HG03064 (cell line): ENCODE measurements around the gene POLR1E.

Experiments
- ATAC-seq: cut with Tn5 transposase; IDR thresholded peaks from one replicate; pipeline ENCODE4 v1.9.1; 2021; ENCODE audit warnings: low read depth; ENCODE audit not compliant: unreplicated experiment

The POLR1E gene

DNA sequence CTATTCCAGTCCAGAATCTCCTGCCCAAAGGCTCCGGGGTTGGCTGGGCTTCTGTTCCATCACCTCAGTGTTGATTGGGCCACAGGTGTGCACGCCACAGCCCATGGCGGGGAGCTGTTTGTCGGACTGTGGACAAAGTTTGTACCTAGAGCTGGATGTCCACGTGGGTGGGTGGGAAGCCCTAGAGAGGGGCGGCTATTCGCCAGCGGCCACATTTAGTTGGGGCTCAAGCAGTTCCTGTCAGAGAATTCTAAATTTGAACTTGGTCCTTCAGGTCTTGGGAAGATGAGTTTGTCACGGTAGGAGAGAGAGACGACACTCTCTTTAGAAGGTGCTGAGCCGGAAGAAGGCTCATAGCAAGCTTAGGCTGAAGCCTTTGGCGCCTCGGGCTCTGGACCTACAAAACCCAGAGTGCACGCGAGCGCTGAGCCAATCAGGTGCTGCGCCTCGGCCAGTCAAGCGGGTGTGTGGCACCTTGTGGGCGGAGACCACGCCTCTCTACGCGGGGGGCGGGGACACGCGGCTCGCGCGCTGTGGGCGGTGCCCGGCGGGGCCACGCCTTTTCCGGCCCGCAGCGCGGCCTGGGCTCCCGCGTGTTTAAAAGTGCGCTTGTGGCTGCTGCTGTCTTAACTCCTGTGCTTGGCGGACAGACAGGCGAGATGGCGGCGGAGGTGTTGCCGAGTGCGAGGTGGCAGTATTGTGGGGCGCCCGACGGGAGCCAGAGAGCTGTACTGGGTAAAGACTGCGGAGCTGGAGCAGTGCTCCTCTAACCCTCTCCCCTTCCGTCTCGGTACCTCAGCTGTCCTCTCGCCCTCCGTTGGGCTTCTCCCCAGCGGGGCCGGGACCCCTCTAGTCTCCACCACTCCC, at the start of gene POLR1E:
Gene POLR1E, plus strand, starts transcription at position 560 of the 867 bp plus-strand sequence. Its CDS starts 100 bp downstream, at position 660.
- peak; percentile 93 for ATAC-seq

GRCh38 chr9:37436540-37436939, 49.2 kb upstream of the POLR1E start:
- ATAC-seq, result no peak

- ATAC-seq, result no peak
These were observed 48.7 kb upstream of the POLR1E start for GRCh38 chr9:37437010-37437409.

- ATAC-seq, result no peak
These were observed 48.1 kb upstream of the POLR1E start for GRCh38 chr9:37437621-37438020.

- no peak for ATAC-seq
These were observed 47.4 kb upstream of the POLR1E start for GRCh38 chr9:37438359-37438758.

DNA sequence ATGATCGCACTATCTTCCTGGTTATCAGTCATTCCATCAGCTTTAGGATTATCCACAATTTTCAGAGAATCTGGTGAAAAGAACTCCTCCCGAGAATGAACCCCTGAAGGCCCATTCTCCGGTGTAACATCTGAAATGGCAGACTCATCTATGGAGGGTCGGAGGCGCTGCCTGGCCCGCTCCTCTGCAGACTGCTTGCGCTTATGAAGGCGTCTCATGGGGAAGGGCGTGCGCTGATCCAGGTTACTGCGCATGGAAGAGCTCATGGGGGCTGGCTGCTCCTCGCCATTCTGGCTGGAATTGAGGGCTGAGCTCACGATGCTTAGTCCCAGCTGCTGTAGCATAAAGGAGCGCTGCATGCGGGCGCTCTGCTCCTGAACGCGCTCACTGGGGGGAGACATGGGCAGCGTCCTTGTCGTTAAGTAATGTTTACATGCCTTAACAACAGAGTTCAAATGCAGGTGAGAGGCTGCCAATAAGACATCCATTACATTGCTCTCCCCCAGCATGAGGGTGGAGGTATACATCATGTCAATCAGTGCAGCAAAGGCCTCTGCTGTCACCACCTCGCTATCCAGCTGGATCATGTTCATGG, 43.9 kb upstream of the POLR1E start:
- ATAC-seq, result no peak

DNA sequence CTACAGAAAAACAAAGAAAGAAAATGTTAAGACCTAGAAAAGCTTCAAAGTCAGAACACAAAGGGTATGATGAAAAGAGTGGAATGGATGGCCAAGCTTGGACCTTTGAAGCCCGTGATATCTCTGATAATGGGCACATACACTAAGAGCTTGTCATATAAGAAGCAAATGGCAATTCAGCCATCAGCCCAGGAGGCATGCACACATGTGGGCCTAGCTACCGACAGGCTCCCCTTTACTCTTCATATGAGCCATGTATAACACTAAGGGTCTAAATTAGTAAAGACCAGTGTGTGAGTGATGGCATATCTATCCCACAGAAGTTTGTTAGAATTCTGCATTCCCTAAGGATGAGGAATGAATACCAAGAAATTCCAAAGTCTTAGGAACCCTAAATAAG, 43.2 kb upstream of the POLR1E start:
- no peak for ATAC-seq

- ATAC-seq, result no peak
These were observed 42.2 kb upstream of the POLR1E start for GRCh38 chr9:37443566-37443965.

GRCh38 chr9:37444890-37445289, 40.9 kb upstream of the POLR1E start:
- no peak for ATAC-seq

DNA sequence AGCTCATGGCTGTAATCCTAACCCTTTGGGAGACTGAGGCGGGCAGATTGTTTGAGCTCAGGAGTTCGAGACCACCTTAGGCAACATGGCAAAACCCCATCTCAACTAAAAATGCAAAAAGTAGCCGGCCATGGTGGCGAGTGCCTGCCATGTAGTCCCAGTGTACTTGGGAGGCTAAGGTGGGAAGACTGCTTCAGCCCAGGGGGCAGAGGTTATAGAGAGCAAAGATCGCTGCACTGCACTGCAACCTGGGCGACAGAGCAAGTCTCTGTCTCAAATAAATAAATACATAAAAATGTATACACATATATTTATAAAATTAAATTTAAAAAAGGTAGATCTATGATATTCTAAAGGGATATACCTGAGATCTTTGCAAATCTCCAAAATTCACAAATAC, 39.9 kb upstream of the POLR1E start:
- ATAC-seq, result no peak

- no peak for ATAC-seq
These were observed 39.3 kb upstream of the POLR1E start for GRCh38 chr9:37446401-37446800.

GRCh38 chr9:37447111-37447510, 38.6 kb upstream of the POLR1E start:
- ATAC-seq, result no peak

DNA sequence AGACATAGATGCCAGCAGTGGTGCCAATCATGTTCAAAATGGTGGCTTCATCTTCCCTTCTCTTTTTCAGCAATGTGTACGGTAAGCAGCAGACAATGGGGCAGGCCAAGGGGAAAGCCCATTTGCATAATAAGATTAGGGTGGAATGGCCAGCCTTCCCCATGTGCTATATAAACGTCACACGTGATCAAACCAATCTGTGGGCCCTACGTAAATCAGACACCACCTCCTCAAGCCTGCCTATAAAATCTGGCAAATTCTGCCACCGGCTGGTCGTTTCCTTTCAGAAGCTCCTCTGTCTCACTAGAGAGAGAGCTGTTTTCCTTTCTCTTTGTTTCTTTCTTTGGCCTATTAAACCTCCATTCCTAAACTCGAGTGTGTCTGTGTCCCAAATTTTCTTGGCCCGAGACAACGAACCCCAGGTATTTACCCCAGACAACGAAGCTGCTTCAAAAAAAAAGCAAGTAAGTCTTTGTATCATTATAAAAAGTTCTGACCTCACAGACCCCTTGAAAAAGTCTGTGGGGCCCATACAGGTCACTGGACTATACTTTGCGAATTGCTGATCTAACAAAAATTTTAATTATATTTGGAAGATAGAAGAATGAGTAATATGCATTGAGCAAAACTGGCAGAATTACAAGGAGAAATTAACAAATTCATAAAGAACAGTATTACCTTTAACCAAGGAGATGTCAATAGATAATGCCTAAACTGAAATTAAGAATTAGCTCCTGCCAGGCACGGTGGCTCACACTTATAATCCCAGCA, 35.7 kb upstream of the POLR1E start:
- no peak for ATAC-seq

DNA sequence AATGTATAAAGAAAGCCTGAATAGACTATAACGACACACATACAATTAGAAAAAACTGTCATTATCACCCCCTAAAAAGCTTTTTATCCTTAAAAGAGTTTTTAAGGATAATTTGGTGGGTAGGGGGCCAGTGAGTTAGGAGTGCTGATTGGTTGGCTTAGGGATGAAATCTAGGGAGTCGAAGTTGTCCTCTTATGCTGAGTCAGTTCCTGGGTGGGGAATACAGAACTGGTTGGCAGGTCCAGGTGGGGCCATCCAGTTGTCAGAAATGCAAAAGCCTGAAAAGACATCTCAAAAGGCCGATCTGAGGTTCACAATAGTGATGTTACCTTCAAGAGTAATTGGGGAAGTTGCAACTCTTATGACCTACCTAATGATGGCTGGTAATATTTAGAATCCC, 34.1 kb upstream of the POLR1E start:
- no peak for ATAC-seq

GRCh38 chr9:37452611-37453010, 33.1 kb upstream of the POLR1E start:
- ATAC-seq, result no peak

- ATAC-seq, result no peak
These were observed 31.9 kb upstream of the POLR1E start for GRCh38 chr9:37453827-37454226.

DNA sequence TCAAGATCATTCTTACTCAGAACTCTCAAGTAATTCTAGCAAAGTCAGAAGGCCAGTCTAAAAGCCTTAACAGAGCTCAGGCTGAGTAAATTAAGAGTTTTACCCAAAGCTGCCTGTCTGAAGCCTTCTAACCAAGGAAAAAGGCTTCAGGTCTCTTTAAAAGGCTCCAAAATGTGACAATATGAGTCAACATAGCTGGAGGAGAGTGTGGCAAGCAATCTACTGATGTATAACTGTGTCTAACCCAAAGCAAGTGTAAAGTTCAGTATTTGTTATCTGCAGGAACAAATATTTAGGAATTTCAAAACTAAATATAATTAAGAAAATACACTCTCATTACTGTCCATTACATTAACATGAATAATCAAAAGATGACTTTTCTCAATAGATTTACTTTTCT, 31.5 kb upstream of the POLR1E start:
- no peak for ATAC-seq

GRCh38 chr9:37455884-37456647, 29.7 kb upstream of the POLR1E start:
- ATAC-seq, result no peak

DNA sequence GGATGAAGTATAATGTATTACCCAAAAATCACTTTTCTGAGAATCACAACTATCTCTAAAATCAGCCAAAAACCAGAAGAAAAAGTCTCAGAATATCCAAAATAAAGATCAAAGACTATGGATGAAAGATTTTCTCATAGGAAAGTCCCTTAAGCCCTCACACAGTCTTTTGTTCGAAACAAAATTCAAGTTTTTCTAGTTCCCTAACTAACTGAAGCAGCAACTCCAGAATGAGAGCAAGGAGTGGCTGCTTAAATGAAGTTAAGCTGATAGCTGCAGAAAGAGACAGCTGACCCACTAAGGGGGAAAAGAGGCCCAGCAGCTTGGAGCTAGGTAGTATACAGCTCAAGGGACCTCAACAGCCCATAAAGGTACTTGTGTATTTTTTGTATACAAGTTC, 28.9 kb upstream of the POLR1E start:
- ATAC-seq, result no peak

DNA sequence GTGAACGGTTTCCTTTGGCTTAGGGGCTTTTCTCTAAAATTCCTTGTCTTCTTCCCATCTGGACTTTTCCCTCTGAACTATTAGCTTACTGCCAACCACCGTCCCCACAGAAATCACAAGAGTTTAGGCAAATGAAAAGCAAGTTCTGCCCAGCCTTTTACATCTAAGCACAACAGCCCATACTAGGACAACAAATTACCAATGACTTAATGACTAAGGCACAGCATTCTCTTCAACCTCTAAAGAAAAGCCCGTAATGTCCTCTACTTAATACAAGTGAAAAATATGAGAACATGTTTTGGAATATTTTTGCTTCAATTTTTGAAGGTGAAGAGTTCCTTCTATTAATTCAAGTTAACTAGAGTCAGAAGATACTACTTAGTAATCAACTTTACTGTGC, 21.7 kb upstream of the POLR1E start:
- ATAC-seq, result no peak
